SK-N-SH (cell line): ENCODE results near the gene KCNQ2. TPM values are rescaled to one million over a fixed set of nuclear protein-coding genes. Genes with fewer than 3 reads are reported as not detected.

Experiments
- CTCF ChIA-PET: fragments of 300-600, 350-600 bp; formaldehyde crosslinking; extraction: SDS; loops from one replicate; lab custom pipeline; 2021; lab: Yijun Ruan, JAX
- POLR2A ChIA-PET: fragments of 350-600 bp; sonication (Branson Sonifier 250); formaldehyde crosslinking; extraction: SDS; loops from one replicate; lab custom pipeline; 2020; ENCODE audit warnings: antibody characterized with exemption, inconsistent platforms; lab: Yijun Ruan, JAX
- DNase-seq: peaks from one replicate; pipeline ENCODE4 v3.0.0; 2012
- H2AFZ ChIP-seq: fragments of 200-600 bp; sonication (generic); 2 replicates; pipeline ENCODE4 v1.8.1; 2016; ENCODE audit warnings: antibody characterized with exemption, mild to moderate bottlenecking, low read depth
- H3F3A ChIP-seq: fragments of 200-600 bp; sonication (generic); replicated peaks from 2 replicates; pipeline ENCODE3; 2016; ENCODE audit warnings: antibody characterized with exemption, mild to moderate bottlenecking; ENCODE audit not compliant: insufficient read depth
- H3K27ac ChIP-seq, 2 experiments: fragments of 200-500 bp in 1 of 2; fragments of 200-600 bp in 1 of 2; sonication (Bioruptor generic) in 1 of 2; sonication (generic), shearing (Covaris generic) in 1 of 2; 2 replicates each; pipeline versions ENCODE4 v1.5.1 to v1.6.1; 2014 to 2016; ENCODE audit warnings: low read depth in 2 of 2, inconsistent platforms in 1 of 2, low read length in 1 of 2, mild to moderate bottlenecking in 1 of 2, mixed read lengths in 1 of 2
- H3K27me3 ChIP-seq: fragments of 200-600 bp; sonication (generic), shearing (Covaris generic); 2 replicates; pipeline ENCODE4 v1.6.1; 2016; ENCODE audit warnings: mixed run types; ENCODE audit not compliant: insufficient read depth
- H3K36me3 ChIP-seq, 2 experiments: fragments of 200-500 bp in 1 of 2; fragments of 200-600 bp in 1 of 2; sonication (Bioruptor generic) in 1 of 2; sonication (generic) in 1 of 2; replicated peaks in 1 of 2; 2 replicates each; pipeline versions ENCODE3 to v1.5.1; 2014 to 2016; ENCODE audit warnings: low read length in 1 of 2, mild to moderate bottlenecking in 1 of 2; ENCODE audit not compliant: insufficient read depth in 2 of 2, control insufficient read depth in 1 of 2
- H3K4me1 ChIP-seq, 2 experiments: fragments of 200-500 bp in 1 of 2; fragments of 200-600 bp in 1 of 2; sonication (Bioruptor generic) in 1 of 2; sonication (generic), shearing (Covaris generic) in 1 of 2; 2 replicates each; pipeline versions ENCODE4 v1.5.1 to v1.6.1; 2014 to 2016; ENCODE audit warnings: low read depth in 1 of 2, low read length in 1 of 2, mixed run types in 1 of 2; ENCODE audit not compliant: insufficient read depth in 2 of 2, control insufficient read depth in 1 of 2
- H3K4me2 ChIP-seq: fragments of 200-600 bp; sonication (generic), shearing (Covaris generic); 2 replicates; pipeline ENCODE4 v1.6.1; 2017; ENCODE audit warnings: mixed run types
- H3K4me3 ChIP-seq, 2 experiments: fragments of 200-500 bp in 1 of 2; fragments of 200-600 bp in 1 of 2; sonication (Bioruptor generic) in 1 of 2; sonication (generic), shearing (Covaris generic) in 1 of 2; 2 replicates each; pipeline versions ENCODE4 v1.5.1 to v1.8.1; 2014 to 2016; ENCODE audit warnings: low read depth in 2 of 2, inconsistent platforms in 1 of 2, low read length in 1 of 2, mild to moderate bottlenecking in 1 of 2, mixed read lengths in 1 of 2, moderate library complexity in 1 of 2
- H3K79me2 ChIP-seq: fragments of 200-600 bp; sonication (generic); 2 replicates; pipeline ENCODE4 v1.8.1; 2017; ENCODE audit warnings: mild to moderate bottlenecking; ENCODE audit not compliant: insufficient read depth
- H3K9ac ChIP-seq: fragments of 200-600 bp; sonication (generic); 2 replicates; pipeline ENCODE4 v1.6.1; 2017; ENCODE audit warnings: mixed run types
- H3K9me2 ChIP-seq: fragments of 200-600 bp; sonication (generic); 2 replicates; pipeline ENCODE4 v1.6.1; 2017; ENCODE audit warnings: mixed run types
- H3K9me3 ChIP-seq: fragments of 200-600 bp; sonication (generic); 2 replicates; pipeline ENCODE4 v1.6.1; 2017; ENCODE audit warnings: mixed run types, mild to moderate bottlenecking, moderate library complexity
- H4K20me1 ChIP-seq: fragments of 200-600 bp; sonication (generic); 2 replicates; pipeline ENCODE4 v1.6.1; 2017; ENCODE audit warnings: mild to moderate bottlenecking, mixed run types; ENCODE audit not compliant: insufficient read depth
- CHD2 ChIP-seq: fragments of 150-350 bp; IDR thresholded peaks from 2 replicates; pipeline ENCODE4 v1.6.1; 2018; ENCODE audit warnings: low read length; ENCODE audit not compliant: partially characterized antibody
- CTCF ChIP-seq: fragments of 200-600 bp; sonication (generic); IDR thresholded peaks from 2 replicates; pipeline ENCODE4 v1.6.1; 2017; ENCODE audit warnings: antibody characterized with exemption, mild to moderate bottlenecking, moderate library complexity
- EP300 ChIP-seq, 2 experiments: IDR thresholded peaks; 2 replicates each; pipeline versions ENCODE4 v1.4.0 to v1.6.1; 2012; ENCODE audit warnings: borderline replicate concordance in 1 of 2, low read depth in 1 of 2, low read length in 1 of 2
- EZH2phosphoT487 ChIP-seq: fragments of 200-600 bp; sonication (generic); IDR thresholded peaks from 2 replicates; pipeline ENCODE4 v1.6.1; 2017; ENCODE audit warnings: low read depth, mixed run types, mild to moderate bottlenecking, antibody characterized with exemption, moderate library complexity, borderline replicate concordance
- FOSL2 ChIP-seq: IDR thresholded peaks from 2 replicates; pipeline ENCODE4 v1.4.0; 2012; ENCODE audit warnings: low read depth, mild to moderate bottlenecking, moderate library complexity, borderline replicate concordance
- IRF3 ChIP-seq: fragments of 150-350 bp; IDR thresholded peaks from 2 replicates; pipeline ENCODE4 v1.6.1; 2016; ENCODE audit warnings: mild to moderate bottlenecking, low read depth, low read length
- JUND ChIP-seq: IDR thresholded peaks from 2 replicates; pipeline ENCODE4 v1.4.0; 2012
- MAX ChIP-seq: IDR thresholded peaks from 2 replicates; pipeline ENCODE4 v1.4.0; 2012; ENCODE audit warnings: low read depth
- MEF2A ChIP-seq: IDR thresholded peaks from 2 replicates; pipeline ENCODE4 v1.4.0; 2012; ENCODE audit warnings: low read depth, borderline replicate concordance
- MXI1 ChIP-seq: IDR thresholded peaks from 2 replicates; pipeline ENCODE4 v1.6.1; 2012; ENCODE audit warnings: mild to moderate bottlenecking, low read depth, low read length, improper control_type of control experiment
- NFIC ChIP-seq: IDR thresholded peaks from 2 replicates; pipeline ENCODE4 v1.4.0; 2012; ENCODE audit warnings: borderline replicate concordance
- NRF1 ChIP-seq: IDR thresholded peaks from 2 replicates; pipeline ENCODE4 v1.6.1; 2012; ENCODE audit warnings: low read depth, mild to moderate bottlenecking, low read length
- RAD21 ChIP-seq: IDR thresholded peaks from 2 replicates; pipeline ENCODE4 v1.6.1; 2012; ENCODE audit warnings: mild to moderate bottlenecking, low read length
- RCOR1 ChIP-seq: fragments of 150-350 bp; IDR thresholded peaks from 2 replicates; pipeline ENCODE4 v1.6.1; 2017; ENCODE audit warnings: antibody characterized with exemption, low read length
- RFX5 ChIP-seq: IDR thresholded peaks from 2 replicates; pipeline ENCODE4 v1.6.1; 2012; ENCODE audit warnings: mild to moderate bottlenecking, improper control_type of control experiment, low read length
- SIN3A ChIP-seq: IDR thresholded peaks from 2 replicates; pipeline ENCODE4 v1.6.1; 2012; ENCODE audit warnings: low read depth, mild to moderate bottlenecking, low read length, moderate library complexity, borderline replicate concordance
- TEAD4 ChIP-seq: IDR thresholded peaks from 2 replicates; pipeline ENCODE4 v1.4.0; 2012; ENCODE audit warnings: mild to moderate bottlenecking, borderline replicate concordance; ENCODE audit not compliant: insufficient read depth
- ZBTB33 ChIP-seq: IDR thresholded peaks from 2 replicates; pipeline ENCODE4 v1.4.0; 2012; ENCODE audit warnings: low read depth, borderline replicate concordance
- WGBS: methylation state at CpG from one replicate; pipeline ENCODE4 v1.1.6; 2017; ENCODE audit warnings: low lambda C conversion rate; 5-methylcytosine and 5-hydroxymethylcytosine counted together
- polyA plus RNA-seq, 3 experiments: library from polyadenylated mRNA; depleted of rRNA; stranded (reverse); fragments of >200 nt; gene quantifications; 2 replicates each; pipeline ENCODE4 v1.2.3, GENCODE V29; 2012

KCNQ2 gene
- polyA plus RNA-seq, 1 of the 3 experiments (the other 2 are of a cell fraction), result 3.9 TPM

- Histone ChIP-seq H4K20me1 (no peaks in the 10 kb centered on the region), H3K9me3 (no peaks in the 10 kb centered on the region), H2AFZ (no peak overlapping the region), H3K4me1 (peaks cover 0 to 53% of the 10 kb centered on the region in 2 experiments; a peak in 1 of 4 replicates), H3F3A (no peaks in the 10 kb centered on the region), H3K9ac (no peak overlapping the region), H3K27me3 (no peaks in the 10 kb centered on the region), H3K27ac (peak overlapping the region in 1 of 2 experiments; percentile 60; a peak in 1 of 4 replicates), H3K4me3 (no peak overlapping the region), H3K4me2 (no peak overlapping the region), H3K9me2 (no peaks in the 10 kb centered on the region), H3K36me3 (no peaks in the 10 kb centered on the region), H3K79me2 (no peaks in the 10 kb centered on the region)
- ChIA-PET POLR2A (no interaction called here), CTCF (interaction anchor here (1.1 to 2.5 kb wide), 3 partner anchors 11 to 34 kb away, joined by 4 to 7 read pairs (median 6); no protein-coding TSS in a partner anchor)
- 70% methylated on average over 16 of the region's 16 CpGs for WGBS
- DNase-seq, result no peak
- TF ChIP-seq MEF2A (no peak), NRF1 (no peak), CTCF (no peak), FOSL2 (no peak), CHD2 (no peak), MAX (no peak), IRF3 (no peak), EP300 (IDR thresholded peaks at IDR 0.05; ENCODE audit: borderline replicate concordance in 1 of 2, low read depth in 1 of 2, low read length in 1 of 2) (no peak), JUND (no peak), RFX5 (no peak), EZH2phosphoT487 (no peak), ZBTB33 (no peak), RAD21 (no peak), RCOR1 (no peak), NFIC (no peak), SIN3A (no peak), MXI1 (no peak), TEAD4 (no peak)
Measured at GRCh38 chr20:63447320-63447719, 25.1 kb downstream of the KCNQ2 start.
